ENCODE results near the gene SMC3.

The SMC3 gene

GRCh38 chr10:110544958-110545537 is 22.4 kb upstream of the SMC3 start:
- in situ Hi-C loops (cut with MboI; ENCODE audit: low sequenced_read_pairs) = no loop called here

- in situ Hi-C loops (cut with MboI; ENCODE audit: low sequenced_read_pairs) = no loop called here
Observed at GRCh38 chr10:110546077-110546476, 21.4 kb upstream of the SMC3 start.

- in situ Hi-C loops (cut with MboI; ENCODE audit: low sequenced_read_pairs) = no loop called here
Observed at GRCh38 chr10:110546499-110547110, 20.9 kb upstream of the SMC3 start.

- in situ Hi-C loops (cut with MboI; ENCODE audit: low sequenced_read_pairs) = no loop called here
Observed at GRCh38 chr10:110547139-110547761, 20.2 kb upstream of the SMC3 start.

- in situ Hi-C loops (cut with MboI; ENCODE audit: low sequenced_read_pairs) = no loop called here
Observed at GRCh38 chr10:110548002-110548401, 19.5 kb upstream of the SMC3 start.

- in situ Hi-C loops (cut with MboI; ENCODE audit: low sequenced_read_pairs) = no loop called here
Observed at GRCh38 chr10:110549211-110549610, 18.3 kb upstream of the SMC3 start.

- in situ Hi-C loops (cut with MboI; ENCODE audit: low sequenced_read_pairs) = loop anchor here (10.0 kb wide), 1 partner anchor 229 kb away; no protein-coding TSS in a partner anchor
Observed at GRCh38 chr10:110553905-110554304, 13.6 kb upstream of the SMC3 start.

- in situ Hi-C loops (cut with MboI; ENCODE audit: low sequenced_read_pairs) = loop anchor here (10.0 kb wide), 1 partner anchor 231 kb away; no protein-coding TSS in a partner anchor
Observed at GRCh38 chr10:110556296-110556695, 11.2 kb upstream of the SMC3 start.

- in situ Hi-C loops (cut with MboI; ENCODE audit: low sequenced_read_pairs) = loop anchor here (10.0 kb wide), 1 partner anchor 232 kb away; no protein-coding TSS in a partner anchor
Observed at GRCh38 chr10:110556969-110557601, 10.4 kb upstream of the SMC3 start.

- in situ Hi-C loops (cut with MboI; ENCODE audit: low sequenced_read_pairs) = loop anchor here (10.0 kb wide), 1 partner anchor 233 kb away; no protein-coding TSS in a partner anchor
Observed at GRCh38 chr10:110558041-110558440, 9.5 kb upstream of the SMC3 start.

GRCh38 chr10:110560012-110560411 is 7.5 kb upstream of the SMC3 start:
- in situ Hi-C loops (cut with MboI; ENCODE audit: low sequenced_read_pairs) = no loop called here

GRCh38 chr10:110561292-110561691 is 6.2 kb upstream of the SMC3 start:
- in situ Hi-C loops (cut with MboI; ENCODE audit: low sequenced_read_pairs) = no loop called here

- in situ Hi-C loops (cut with MboI; ENCODE audit: low sequenced_read_pairs) = no loop called here
Observed at GRCh38 chr10:110562348-110562747, 5.1 kb upstream of the SMC3 start.

GRCh38 chr10:110563132-110563531 is 4.4 kb upstream of the SMC3 start:
- in situ Hi-C loops (cut with MboI; ENCODE audit: low sequenced_read_pairs) = no loop called here

- in situ Hi-C loops (cut with MboI; ENCODE audit: low sequenced_read_pairs) = no loop called here
Observed at GRCh38 chr10:110566472-110567200, 859 bp upstream of the SMC3 start.

- in situ Hi-C loops (cut with MboI; ENCODE audit: low sequenced_read_pairs) = no loop called here
Observed at GRCh38 chr10:110568055-110568735, 700 bp downstream of the SMC3 start.

- in situ Hi-C loops (cut with MboI; ENCODE audit: low sequenced_read_pairs) = no loop called here
Observed at GRCh38 chr10:110569122-110569521, 1.6 kb downstream of the SMC3 start.

- in situ Hi-C loops (cut with MboI; ENCODE audit: low sequenced_read_pairs) = no loop called here
Observed at GRCh38 chr10:110569736-110570135, 2.2 kb downstream of the SMC3 start.

GRCh38 chr10:110571093-110571743 is 3.7 kb downstream of the SMC3 start:
- in situ Hi-C loops (cut with MboI; ENCODE audit: low sequenced_read_pairs) = no loop called here

- in situ Hi-C loops (cut with MboI; ENCODE audit: low sequenced_read_pairs) = no loop called here
Observed at GRCh38 chr10:110572862-110573261, 5.4 kb downstream of the SMC3 start.

Measured in HL-60/S4 treated with phorbol 12-myristate 13-acetate at 8.2 ng/mL for 4 days and 3 days (cell line).